K562 (cell line): ENCODE measurements around the gene SLC7A4. TPM values are rescaled to one million over a fixed set of nuclear protein-coding genes. Genes with fewer than 3 reads are reported as not detected.

Source experiments
- ATAC-seq: fragments of 200-7000 bp; cut with Tn5 transposase; 3 replicates; pipeline ENCODE4 v1.9.1; 2020; ENCODE audit warnings: moderate library complexity
- BruUV-seq: library from RNA; stranded (reverse); fragments of 400-500 nt; replicated peaks from 2 replicates; lab custom pipeline; 2021; lab: Mats Ljungman, UMichigan
- CTCF ChIA-PET: fragments of 300-600 bp; formaldehyde crosslinking; extraction: SDS; loops from one replicate; lab custom pipeline; 2021; ENCODE audit warnings: low intra/inter-chr PET ratio; lab: Yijun Ruan, JAX
- POLR2A ChIA-PET: fragments of 300-600, 350-650 bp; sonication (Branson Sonifier 250); formaldehyde crosslinking; extraction: SDS; loops from one replicate; lab custom pipeline; 2021; ENCODE audit warnings: antibody characterized with exemption, inconsistent platforms; lab: Yijun Ruan, JAX
- DNase-seq, 4 experiments: peaks; one replicate each; pipeline versions ENCODE4 v3.0.0 to v3.0.0-alpha.2; 2011 to 2018; ENCODE audit warnings: low spot score in 3 of 4, mixed read lengths in 3 of 4; ENCODE audit errors: extremely low read depth in 1 of 4
- FAIRE-seq: peaks from 2 replicates; lab custom pipeline; 2011; peaks lifted over from hg19 to GRCh38; lab: Jason Lieb, UNC
- H2AFZ ChIP-seq: 2 replicates; pipeline ENCODE4 v1.6.0; 2011; ENCODE audit warnings: low read depth, low read length, control low read depth, inconsistent platforms
- H3K27ac ChIP-seq: fragments of 200-600 bp; 3 replicates; pipeline ENCODE4 v1.8.0; 2011; ENCODE audit warnings: low read depth, mild to moderate bottlenecking, control low read depth, inconsistent platforms, low read length, moderate library complexity, mixed read lengths; ENCODE audit errors: extremely low read depth
- H3K27me3 ChIP-seq, 2 experiments: fragments of 300-600 bp in 1 of 2; 2 replicates in 1 of 2; 3 replicates in 1 of 2; pipeline versions ENCODE4 v1.6.0 to v1.8.0; 2011; ENCODE audit warnings: inconsistent platforms in 2 of 2, low read length in 2 of 2, mild to moderate bottlenecking in 1 of 2, mixed read lengths in 1 of 2, moderate library complexity in 1 of 2; ENCODE audit not compliant: control insufficient read depth in 2 of 2, insufficient read depth in 2 of 2
- H3K36me3 ChIP-seq: fragments of 300-600 bp; 3 replicates; pipeline ENCODE4 v1.8.0; 2011; ENCODE audit warnings: mild to moderate bottlenecking, low read length, inconsistent platforms; ENCODE audit not compliant: control insufficient read depth, insufficient read depth
- H3K4me1 ChIP-seq, 2 experiments: fragments of 200-600 bp in 1 of 2; replicated peaks in 1 of 2; 2 replicates in 1 of 2; 3 replicates in 1 of 2; pipeline versions ENCODE4 v1.5.1 to v1.8.0; 2011; ENCODE audit warnings: inconsistent platforms in 2 of 2, low read length in 2 of 2, mild to moderate bottlenecking in 1 of 2, mixed read lengths in 1 of 2, moderate library complexity in 1 of 2; ENCODE audit not compliant: control insufficient read depth in 2 of 2, insufficient read depth in 2 of 2
- H3K4me2 ChIP-seq: 2 replicates; pipeline ENCODE4 v1.6.1; 2011; ENCODE audit warnings: low read length, control low read depth, inconsistent platforms, mixed read lengths; ENCODE audit not compliant: insufficient read depth
- H3K4me3 ChIP-seq: fragments of 200-600 bp; sonication (generic), shearing (Covaris generic); 2 replicates; pipeline ENCODE4 v1.5.1; 2016; ENCODE audit warnings: control low read depth, inconsistent platforms
- H3K79me2 ChIP-seq: fragments of 200-600 bp; 3 replicates; pipeline ENCODE4 v1.8.0; 2011; ENCODE audit warnings: low read length, inconsistent platforms; ENCODE audit not compliant: control insufficient read depth, insufficient read depth
- H3K9ac ChIP-seq, 2 experiments: 2 replicates each; pipeline versions ENCODE4 v1.6.0 to v1.6.1; 2011; ENCODE audit warnings: low read depth in 2 of 2, low read length in 2 of 2, control low read depth in 1 of 2, inconsistent platforms in 1 of 2, mild to moderate bottlenecking in 1 of 2, mixed read lengths in 1 of 2; ENCODE audit not compliant: insufficient read depth in 1 of 2
- H3K9me1 ChIP-seq: one replicate; pipeline ENCODE4 v1.6.0; 2011; ENCODE audit warnings: inconsistent platforms, mild to moderate bottlenecking, low read length, moderate library complexity; ENCODE audit not compliant: control insufficient read depth, insufficient read depth
- H3K9me3 ChIP-seq: replicated peaks from 2 replicates; pipeline ENCODE4 v1.5.1; 2011; ENCODE audit warnings: low read depth, low read length, inconsistent platforms; ENCODE audit not compliant: control insufficient read depth, insufficient read depth
- H4K20me1 ChIP-seq: replicated peaks from 2 replicates; pipeline ENCODE4 v1.6.1; 2011; ENCODE audit warnings: low read length, inconsistent platforms, mixed read lengths; ENCODE audit not compliant: control insufficient read depth, insufficient read depth
- ATF2 ChIP-seq: sonication (generic); formaldehyde crosslinking; IDR thresholded peaks from 2 replicates; pipeline ENCODE4 v1.8.1; 2022; ENCODE audit warnings: missing genetic modification reagents
- CBFB ChIP-seq: sonication (generic); formaldehyde crosslinking; IDR thresholded peaks from 2 replicates; pipeline ENCODE4 v1.4.0; 2020; ENCODE audit warnings: mild to moderate bottlenecking, missing genetic modification reagents
- FOXK2 ChIP-seq, 2 experiments: fragments of 450-650 bp; IDR thresholded peaks in 1 of 2; conservative IDR thresholded peaks in 1 of 2; 2 replicates each; pipeline ENCODE4 v1.6.1; 2016; ENCODE audit warnings: low read depth in 2 of 2, mild to moderate bottlenecking in 1 of 2
- GATAD2B ChIP-seq: fragments of 450-650 bp; IDR thresholded peaks from 2 replicates; pipeline ENCODE4 v1.6.1; 2017; ENCODE audit warnings: mild to moderate bottlenecking, borderline replicate concordance
- HNRNPLL ChIP-seq: fragments of 200-400 bp; formaldehyde crosslinking; IDR thresholded peaks from 2 replicates; pipeline ENCODE4 v1.6.1; 2017; ENCODE audit warnings: low read length, low read depth, mild to moderate bottlenecking; ENCODE audit not compliant: poor library complexity, severe bottlenecking
- IRF2 ChIP-seq: sonication (generic); formaldehyde crosslinking; IDR thresholded peaks from 2 replicates; pipeline ENCODE4 v1.8.1; 2022; ENCODE audit warnings: mild to moderate bottlenecking, missing genetic modification reagents
- JUN ChIP-seq, 2 experiments: sonication (generic) in 1 of 2; formaldehyde crosslinking in 1 of 2; IDR thresholded peaks; 2 replicates each; pipeline versions ENCODE4 v1.6.1 to v1.8.0; 2012 to 2022; ENCODE audit warnings: borderline replicate concordance in 2 of 2, mild to moderate bottlenecking in 2 of 2, improper control_type of control experiment in 1 of 2, low read depth in 1 of 2, low read length in 1 of 2, missing genetic modification reagents in 1 of 2
- L3MBTL2 ChIP-seq: fragments of 450-650 bp; IDR thresholded peaks from 2 replicates; pipeline ENCODE4 v1.6.1; 2016; ENCODE audit warnings: mild to moderate bottlenecking, moderate library complexity
- LEF1 ChIP-seq: fragments of 450-650 bp; IDR thresholded peaks from 2 replicates; pipeline ENCODE4 v1.6.1; 2016; ENCODE audit warnings: mild to moderate bottlenecking
- MAX ChIP-seq: sonication (generic); formaldehyde crosslinking; IDR thresholded peaks from 2 replicates; pipeline ENCODE4 v1.9.0; 2022; ENCODE audit warnings: mild to moderate bottlenecking, missing genetic modification reagents
- MEIS2 ChIP-seq: fragments of 450-650 bp; IDR thresholded peaks from 2 replicates; pipeline ENCODE4 v1.6.1; 2014; ENCODE audit warnings: mild to moderate bottlenecking; ENCODE audit not compliant: partially characterized antibody
- NBN ChIP-seq: fragments of 450-650 bp; IDR thresholded peaks from 2 replicates; pipeline ENCODE4 v1.6.1; 2016; ENCODE audit warnings: low read depth, mild to moderate bottlenecking
- PRMT5 ChIP-seq: sonication (generic); formaldehyde crosslinking; IDR thresholded peaks from 2 replicates; pipeline ENCODE4 v1.5.0; 2020; ENCODE audit warnings: missing genetic modification reagents
- RBBP5 ChIP-seq: fragments of 200-600 bp; sonication (generic); IDR thresholded peaks from 2 replicates; pipeline ENCODE4 v1.6.1; 2012; ENCODE audit warnings: borderline replicate concordance, mild to moderate bottlenecking, low read length, control low read depth, inconsistent platforms; ENCODE audit not compliant: insufficient read depth, poor library complexity, severe bottlenecking
- RUNX1 ChIP-seq: sonication (generic); IDR thresholded peaks from 2 replicates; pipeline ENCODE4 v1.6.1; 2016; ENCODE audit warnings: antibody characterized with exemption, low read depth
- STAG1 ChIP-seq: sonication (generic); formaldehyde crosslinking; IDR thresholded peaks from 2 replicates; pipeline ENCODE4 v1.5.0; 2020; ENCODE audit warnings: missing genetic modification reagents, borderline replicate concordance
- USF1 ChIP-seq: sonication (generic); formaldehyde crosslinking; IDR thresholded peaks from 2 replicates; pipeline ENCODE4 v1.9.0; 2022; ENCODE audit warnings: mild to moderate bottlenecking, missing genetic modification reagents
- USF2 ChIP-seq: sonication (generic); formaldehyde crosslinking; IDR thresholded peaks from 2 replicates; pipeline ENCODE4 v1.5.0; 2020; ENCODE audit warnings: missing genetic modification reagents
- ZNF143 ChIP-seq: sonication (generic); formaldehyde crosslinking; IDR thresholded peaks from 2 replicates; pipeline ENCODE4 v1.9.0; 2022; ENCODE audit warnings: mild to moderate bottlenecking, missing genetic modification reagents
- ZNF764 ChIP-seq: fragments of 250-450 bp; sonication (Bioruptor Pico); IDR thresholded peaks from 2 replicates; pipeline ENCODE4 v1.4.0; 2020; ENCODE audit warnings: low read depth, mild to moderate bottlenecking, moderate library complexity
- WGBS: fragments of 100-300 bp; shearing (Covaris generic); methylation state at CpG from one replicate; pipeline ENCODE4 v1.1.6; 2016; ENCODE audit warnings: low coverage, mixed read lengths; ENCODE audit not compliant: insufficient coverage; ENCODE audit errors: missing lambda C conversion rate; 5-methylcytosine and 5-hydroxymethylcytosine counted together
- in situ Hi-C: fragments of 300-500 bp; cut with MboI; formaldehyde crosslinking; loops from 4 replicates; pipeline ENCODE4 v1.15.0; 2018; ENCODE audit warnings: inconsistent platforms, mixed read lengths
- intact Hi-C: fragments of 100-400 bp; cut with micrococcal nuclease; formaldehyde crosslinking; loops from 2 replicates; pipeline ENCODE4 v1.14.2; 2022
- polyA plus RNA-seq, 8 experiments: library from polyadenylated mRNA; depleted of rRNA in 4 of 8; stranded (reverse) in 5 of 8; unstranded in 3 of 8; fragments of >200 nt; fragmentation: Nextera tagmentation in 2 of 8; fragmentation: Illumina TruSeq in 1 of 8; extraction: Ambion mirVana in 2 of 8; extraction: Trizol in 1 of 8; gene quantifications; 2 replicates each; pipeline versions ENCODE4 v1.2.1 to v1.2.3, GENCODE V29; 2011 to 2014; ENCODE audit warnings: inconsistent platforms in 1 of 8, missing spikeins in 1 of 8
- total RNA-seq, 7 experiments: library from RNA; depleted of rRNA in 6 of 7; stranded (reverse); fragments of >200 nt in 6 of 7; fragmentation: Illumina TruSeq in 2 of 7; extraction: Trizol in 2 of 7; gene quantifications; 2 replicates each; pipeline versions ENCODE4 v1.2.1 to v1.2.3, GENCODE V29; 2011 to 2021; ENCODE audit warnings: low replicate concordance in 1 of 7

The SLC7A4 gene
- total and polyA plus RNA-seq, 9 of the 15 experiments (the other 6 are each of a cell fraction or from before 2014, with no cell fraction given) = not detected

GRCh38 chr22:21025266-21025665, 7.1 kb downstream of the SLC7A4 start:
- Histone ChIP-seq H3K9ac (peak overlapping the region in 1 of 2 experiments; percentile 53; a peak in 1 of 4 replicates), H3K4me1 (peaks cover under 1 to 48% of the 10 kb centered on the region in 2 experiments; a peak in 3 of 5 replicates), H3K27ac (no peak overlapping the region), H4K20me1 (peaks cover 35% of the 10 kb centered on the region), H3K36me3 (no peaks in the 10 kb centered on the region), H3K9me3 (no peaks in the 10 kb centered on the region), H3K4me2 (no peak overlapping the region), H3K79me2 (no peaks in the 10 kb centered on the region), H2AFZ (no peak overlapping the region), H3K27me3 (peaks cover 29 to 53% of the 10 kb centered on the region in 2 experiments; a peak in 4 of 5 replicates), H3K4me3 (no peak overlapping the region), H3K9me1 (no peaks in the 10 kb centered on the region)
- DNase-seq (peak in 1 of 4 experiments; percentile 46), FAIRE-seq (no peak), ATAC-seq (no peak)
- intact Hi-C loops (no loop called here), in situ Hi-C loops (no loop called here)
- POLR2A ChIA-PET = interaction anchor here (3.5 to 10.2 kb wide), 4 partner anchors 7 to 26 kb away, joined by 17 to 120 read pairs (median 60); partner anchors contain the start of genes LRRC74B, P2RX6 and THAP7
- CTCF ChIA-PET = no interaction called here
- WGBS = 18% methylated on average over 8 of the region's 8 CpGs
- BruUV-seq = no TSS peak
- TF ChIP-seq IRF2 (CRISPR knock-in tag) (peak; percentile 79; the same call in 1 of the 2 replicates), RBBP5 (peak; percentile 42), PRMT5 (CRISPR knock-in tag) (no peak), LEF1 (no peak), HNRNPLL (peak; percentile 16), MEIS2 (no peak), ZNF764 (CRISPR knock-in tag) (no peak), USF1 (CRISPR knock-in tag) (peak; percentile 76), JUN (IDR thresholded peaks at IDR 0.05; ENCODE audit: borderline replicate concordance, low read depth, low read length) (no peak), JUN (CRISPR knock-in tag; IDR thresholded peaks at IDR 0.05; ENCODE audit: borderline replicate concordance) (0 out of 2 replicates have a peak, but pooled peaks have one; percentile 10), STAG1 (CRISPR knock-in tag) (no peak), MAX (peak; percentile 65), ZNF143 (CRISPR knock-in tag) (peak; percentile 31; the same call in 1 of the 2 replicates), RUNX1 (peak; percentile 25; the same call in 1 of the 2 replicates), ATF2 (CRISPR knock-in tag) (0 out of 2 replicates have a peak, but pooled peaks have one; percentile 46), CBFB (no peak), FOXK2 (conservative IDR thresholded peaks at IDR 0.05 in 1 of 2, IDR thresholded peaks at IDR 0.05 in 1 of 2; ENCODE audit: low read depth in 2 of 2) (no peak), NBN (no peak), USF2 (peak; percentile 51), L3MBTL2 (peak; percentile 24; the same call in 1 of the 2 replicates), GATAD2B (no peak)
